ENCODE results near the gene RICTOR.

DNA sequence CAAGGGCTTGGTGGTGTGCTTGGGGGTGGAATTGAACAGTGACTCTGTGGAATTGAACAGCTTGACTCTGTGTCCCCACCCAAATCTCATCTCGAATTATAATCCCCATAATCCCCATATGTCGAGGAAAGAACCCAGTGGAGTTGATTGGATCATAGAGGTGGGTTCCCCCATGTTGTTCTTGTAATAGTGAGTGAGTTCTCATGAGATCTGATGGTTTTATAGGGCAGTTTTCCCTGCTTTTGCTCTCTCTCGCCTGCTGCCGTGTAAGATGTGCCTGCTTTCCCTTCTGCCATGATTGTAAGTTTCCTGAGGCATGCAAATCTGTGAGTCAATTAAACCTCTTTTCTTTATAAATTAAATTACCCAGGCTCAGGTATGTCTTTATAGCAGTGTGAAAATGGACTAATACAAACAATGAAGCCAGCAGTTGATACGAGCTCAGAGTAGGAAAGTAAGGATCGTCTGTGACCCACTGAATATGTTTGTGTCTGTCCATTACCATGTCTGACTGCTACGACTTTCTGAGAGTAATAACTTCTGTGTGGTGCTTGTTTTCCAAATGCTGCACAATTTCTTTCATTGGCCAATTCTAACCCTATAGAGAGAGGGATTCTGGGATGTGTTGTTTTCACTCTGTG, 17.9 kb upstream of the RICTOR start:
- TF ChIP-seq, protein P1, sequence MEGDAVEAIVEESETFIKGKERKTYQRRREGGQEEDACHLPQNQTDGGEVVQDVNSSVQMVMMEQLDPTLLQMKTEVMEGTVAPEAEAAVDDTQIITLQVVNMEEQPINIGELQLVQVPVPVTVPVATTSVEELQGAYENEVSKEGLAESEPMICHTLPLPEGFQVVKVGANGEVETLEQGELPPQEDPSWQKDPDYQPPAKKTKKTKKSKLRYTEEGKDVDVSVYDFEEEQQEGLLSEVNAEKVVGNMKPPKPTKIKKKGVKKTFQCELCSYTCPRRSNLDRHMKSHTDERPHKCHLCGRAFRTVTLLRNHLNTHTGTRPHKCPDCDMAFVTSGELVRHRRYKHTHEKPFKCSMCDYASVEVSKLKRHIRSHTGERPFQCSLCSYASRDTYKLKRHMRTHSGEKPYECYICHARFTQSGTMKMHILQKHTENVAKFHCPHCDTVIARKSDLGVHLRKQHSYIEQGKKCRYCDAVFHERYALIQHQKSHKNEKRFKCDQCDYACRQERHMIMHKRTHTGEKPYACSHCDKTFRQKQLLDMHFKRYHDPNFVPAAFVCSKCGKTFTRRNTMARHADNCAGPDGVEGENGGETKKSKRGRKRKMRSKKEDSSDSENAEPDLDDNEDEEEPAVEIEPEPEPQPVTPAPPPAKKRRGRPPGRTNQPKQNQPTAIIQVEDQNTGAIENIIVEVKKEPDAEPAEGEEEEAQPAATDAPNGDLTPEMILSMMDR (IDR thresholded peaks at IDR 0.05) = no peak
- no peak for TF ChIP-seq POLR2A (IDR thresholded peaks at IDR 0.05)
